HEK293 (cell line): ENCODE results near the gene TKT.

Source experiments
- CTCF ChIA-PET: fragments of 350-600 bp; formaldehyde crosslinking; extraction: SDS; loops from one replicate; lab custom pipeline; 2021; ENCODE audit warnings: antibody characterized with exemption; lab: Yijun Ruan, JAX
- POLR2A ChIA-PET: fragments of 300-600 bp; formaldehyde crosslinking; extraction: SDS; loops from one replicate; lab custom pipeline; 2020; ENCODE audit warnings: antibody characterized with exemption, inconsistent platforms; lab: Yijun Ruan, JAX
- H3K27ac ChIP-seq: fragments of 200-500 bp; sonication (Bioruptor generic); 2 replicates; pipeline ENCODE4 v1.5.1; 2014; ENCODE audit warnings: low read depth, low read length, control low read depth, inconsistent platforms; ENCODE audit errors: extremely low read depth
- H3K36me3 ChIP-seq, 2 experiments: fragments of 200-500 bp in 1 of 2; sonication (Bioruptor generic) in 1 of 2; 1 replicate in 1 of 2; 2 replicates in 1 of 2; pipeline ENCODE4 v1.5.1; 2014 to 2017; ENCODE audit warnings: inconsistent platforms in 2 of 2, low read length in 2 of 2; ENCODE audit not compliant: control insufficient read depth in 2 of 2, insufficient read depth in 1 of 2
- H3K4me1 ChIP-seq: fragments of 200-500 bp; sonication (Bioruptor generic); 2 replicates; pipeline ENCODE4 v1.5.1; 2014; ENCODE audit warnings: mild to moderate bottlenecking, low read length, inconsistent platforms; ENCODE audit not compliant: control insufficient read depth, insufficient read depth
- H3K4me3 ChIP-seq: 2 replicates; pipeline ENCODE4 v1.5.1; 2011; ENCODE audit warnings: low read depth, mild to moderate bottlenecking, control low read depth, low read length, moderate library complexity
- H3K9me3 ChIP-seq: fragments of 200-500 bp; sonication (Bioruptor generic); 2 replicates; pipeline ENCODE4 v1.5.1; 2014; ENCODE audit warnings: low read depth, low read length, inconsistent platforms; ENCODE audit not compliant: control insufficient read depth, insufficient read depth
- ATF2 ChIP-seq: fragments of 450-650 bp; formaldehyde crosslinking; IDR thresholded peaks from 2 replicates; pipeline ENCODE4 v1.5.1; 2016; ENCODE audit warnings: missing biosample characterization, missing genetic modification characterization, low read depth
- BCL11A ChIP-seq: fragments of 450-650 bp; formaldehyde crosslinking; IDR thresholded peaks from 2 replicates; pipeline ENCODE4 v1.5.1; 2016; ENCODE audit warnings: low read depth, missing biosample characterization, missing genetic modification characterization
- BCL11B ChIP-seq: fragments of 450-650 bp; formaldehyde crosslinking; IDR thresholded peaks from 2 replicates; pipeline ENCODE4 v1.5.1; 2016; ENCODE audit warnings: low read depth, missing biosample characterization, missing genetic modification characterization
- CTCF ChIP-seq: fragments of 450-650 bp; formaldehyde crosslinking; IDR thresholded peaks from 2 replicates; pipeline ENCODE4 v1.5.1; 2016; ENCODE audit warnings: missing biosample characterization, missing genetic modification characterization
- EGR2 ChIP-seq: fragments of 450-650 bp; formaldehyde crosslinking; IDR thresholded peaks from 2 replicates; pipeline ENCODE4 v1.5.1; 2016; ENCODE audit warnings: low read depth, missing biosample characterization, missing genetic modification characterization
- MEIS1 ChIP-seq: sonication (generic); formaldehyde crosslinking; IDR thresholded peaks from 2 replicates; pipeline ENCODE4 v1.8.1; 2022; ENCODE audit warnings: missing genetic modification reagents, mild to moderate bottlenecking, borderline replicate concordance
- SCRT2 ChIP-seq: fragments of 450-650 bp; formaldehyde crosslinking; IDR thresholded peaks from 2 replicates; pipeline ENCODE4 v1.5.1; 2016; ENCODE audit warnings: missing biosample characterization, missing genetic modification characterization
- TRIM28 ChIP-seq: IDR thresholded peaks from 2 replicates; pipeline ENCODE4 v1.6.1; 2011; ENCODE audit warnings: low read length, control low read depth, borderline replicate concordance
- YY1 ChIP-seq: fragments of 450-650 bp; formaldehyde crosslinking; IDR thresholded peaks from 2 replicates; pipeline ENCODE4 v1.5.1; 2018; ENCODE audit warnings: missing biosample characterization, missing genetic modification characterization
- ZBTB21 ChIP-seq: fragments of 450-650 bp; formaldehyde crosslinking; IDR thresholded peaks from 2 replicates; pipeline ENCODE4 v1.5.1; 2017; ENCODE audit warnings: missing biosample characterization, missing genetic modification characterization
- ZNF155 ChIP-seq: fragments of 450-650 bp; formaldehyde crosslinking; IDR thresholded peaks from 2 replicates; pipeline ENCODE4 v1.5.1; 2016; ENCODE audit warnings: missing biosample characterization, missing genetic modification characterization
- ZNF19 ChIP-seq: fragments of 450-650 bp; formaldehyde crosslinking; IDR thresholded peaks from 2 replicates; pipeline ENCODE4; 2016; ENCODE audit warnings: missing biosample characterization, missing genetic modification characterization, low read depth
- ZNF2 ChIP-seq: fragments of 450-650 bp; formaldehyde crosslinking; IDR thresholded peaks from 2 replicates; pipeline ENCODE4 v1.5.1; 2016; ENCODE audit warnings: missing biosample characterization, missing genetic modification characterization
- ZNF248 ChIP-seq: fragments of 450-650 bp; formaldehyde crosslinking; IDR thresholded peaks from 2 replicates; pipeline ENCODE4 v1.5.1; 2017; ENCODE audit warnings: missing biosample characterization, missing genetic modification characterization
- ZNF324 ChIP-seq: fragments of 450-650 bp; formaldehyde crosslinking; IDR thresholded peaks from 2 replicates; pipeline ENCODE4 v1.5.1; 2016; ENCODE audit warnings: missing biosample characterization, missing genetic modification characterization
- ZNF433 ChIP-seq: fragments of 450-650 bp; formaldehyde crosslinking; IDR thresholded peaks from 2 replicates; pipeline ENCODE4 v1.5.1; 2016; ENCODE audit warnings: missing biosample characterization, missing genetic modification characterization, low read depth
- ZNF48 ChIP-seq: fragments of 450-650 bp; formaldehyde crosslinking; IDR thresholded peaks from 2 replicates; pipeline ENCODE4 v1.5.1; 2016; ENCODE audit warnings: missing biosample characterization, missing genetic modification characterization
- ZNF561 ChIP-seq: fragments of 450-650 bp; IDR thresholded peaks from 2 replicates; pipeline ENCODE4 v1.5.1; 2018; ENCODE audit warnings: missing biosample characterization, missing genetic modification characterization, borderline replicate concordance
- ZNF658 ChIP-seq: fragments of 450-650 bp; formaldehyde crosslinking; IDR thresholded peaks from 2 replicates; pipeline ENCODE4; 2016; ENCODE audit warnings: missing biosample characterization, missing genetic modification characterization
- ZNF677 ChIP-seq: fragments of 450-650 bp; IDR thresholded peaks from 2 replicates; pipeline ENCODE4 v1.5.0; 2018; ENCODE audit warnings: missing biosample characterization, mild to moderate bottlenecking, missing genetic modification characterization, moderate library complexity
- ZNF701 ChIP-seq: fragments of 450-650 bp; formaldehyde crosslinking; IDR thresholded peaks from 2 replicates; pipeline ENCODE4 v1.5.1; 2016; ENCODE audit warnings: missing biosample characterization, missing genetic modification characterization
- TF ChIP-seq, protein P1 (sequence below): fragments of 450-650 bp; formaldehyde crosslinking; IDR thresholded peaks from 2 replicates; pipeline ENCODE4 v1.5.1; 2016; ENCODE audit warnings: missing biosample characterization, missing genetic modification characterization
- TF ChIP-seq, protein P2 (sequence below): fragments of 450-650 bp; formaldehyde crosslinking; IDR thresholded peaks from 2 replicates; pipeline ENCODE4 v1.5.1; 2016; ENCODE audit warnings: missing biosample characterization, missing genetic modification characterization

The TKT gene

DNA sequence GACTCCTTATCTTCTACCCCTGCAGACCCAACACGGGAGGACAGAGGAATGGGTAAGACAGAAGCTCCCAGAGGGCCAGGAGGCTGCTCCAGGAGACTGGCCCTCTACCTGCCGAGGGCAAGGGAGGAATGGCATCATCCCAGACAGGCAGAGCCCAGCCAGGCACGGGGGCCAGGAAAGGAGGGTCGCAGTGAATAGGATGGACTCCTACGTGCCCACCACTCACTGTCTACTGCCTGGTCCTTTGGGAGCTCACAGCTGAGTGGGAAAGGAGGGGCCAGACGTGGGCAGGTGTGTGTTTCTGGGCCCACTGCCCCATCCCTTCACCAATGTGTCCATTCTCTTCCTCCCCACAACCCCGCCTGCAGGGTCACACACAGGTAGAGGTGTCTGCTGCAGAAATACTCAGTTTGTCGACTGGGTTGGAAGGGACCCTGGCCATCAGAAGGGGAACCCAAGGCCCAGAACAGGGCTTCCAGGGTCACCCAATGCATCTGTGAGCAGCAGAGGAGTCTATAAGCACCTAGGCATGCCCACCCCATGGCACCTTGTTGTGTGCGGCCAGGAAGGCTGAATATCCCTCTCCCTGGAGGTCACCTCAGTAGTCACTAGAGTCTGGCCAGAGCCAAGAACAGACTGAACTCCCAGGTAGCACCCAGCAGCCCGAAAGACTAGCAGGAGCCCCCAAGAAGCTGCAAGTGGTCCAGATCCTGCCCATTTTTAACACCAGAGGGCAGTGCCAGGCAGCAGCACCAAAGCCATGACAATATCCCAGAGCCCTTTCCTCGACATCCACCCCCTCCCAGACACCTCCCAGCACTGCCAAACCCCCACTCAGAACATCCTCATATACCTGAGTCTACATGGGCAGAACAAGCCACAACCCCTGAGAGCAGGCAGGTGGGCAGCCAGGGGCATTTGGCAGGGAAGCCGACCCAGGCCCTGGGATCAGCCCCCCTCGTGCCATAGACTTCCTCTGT is 24.0 kb downstream of the TKT start:
- TF ChIP-seq ZNF248 (no peak), ZNF324 (tag by site-specific recombination) (no peak), ZNF677 (tag by site-specific recombination) (no peak), ZNF658 (no peak), ZNF701 (tag by site-specific recombination) (no peak), YY1 (tag by site-specific recombination) (no peak), ZNF19 (tag by site-specific recombination) (no peak)
- TF ChIP-seq, all 188 proteins: peak for 0
- POLR2A ChIA-PET: no interaction called here
- H3K4me1 ChIP-seq: no peaks in the 10 kb centered on the region
- CTCF ChIA-PET: interaction anchor here (0.5 to 1.8 kb wide), 3 partner anchors 11 to 276 kb away, joined by 3 to 6 read pairs (median 3); no protein-coding TSS in a partner anchor
- H3K4me3 ChIP-seq: no peak overlapping the region
- no peak overlapping the region for H3K27ac ChIP-seq
- H3K36me3 ChIP-seq: peaks cover 0 to 98% of the 10 kb centered on the region in 2 experiments; a peak in 2 of 3 replicates
- no peaks in the 10 kb centered on the region for H3K9me3 ChIP-seq

GRCh38 chr3:53230789-53231188 is 25.0 kb downstream of the TKT start:
- TF ChIP-seq ZNF561 (tag by site-specific recombination) (no peak), SCRT2 (tag by site-specific recombination) (no peak), ZBTB21 (tag by site-specific recombination) (no peak), ZNF2 (no peak), ZNF433 (tag by site-specific recombination) (no peak), BCL11A (no peak), ZNF155 (tag by site-specific recombination) (no peak), TRIM28 (no peak), EGR2 (no peak), ZNF48 (tag by site-specific recombination) (no peak), CTCF (tag by site-specific recombination) (no peak), BCL11B (tag by site-specific recombination) (no peak), MEIS1 (no peak), ATF2 (no peak)
- TF ChIP-seq, protein P1, sequence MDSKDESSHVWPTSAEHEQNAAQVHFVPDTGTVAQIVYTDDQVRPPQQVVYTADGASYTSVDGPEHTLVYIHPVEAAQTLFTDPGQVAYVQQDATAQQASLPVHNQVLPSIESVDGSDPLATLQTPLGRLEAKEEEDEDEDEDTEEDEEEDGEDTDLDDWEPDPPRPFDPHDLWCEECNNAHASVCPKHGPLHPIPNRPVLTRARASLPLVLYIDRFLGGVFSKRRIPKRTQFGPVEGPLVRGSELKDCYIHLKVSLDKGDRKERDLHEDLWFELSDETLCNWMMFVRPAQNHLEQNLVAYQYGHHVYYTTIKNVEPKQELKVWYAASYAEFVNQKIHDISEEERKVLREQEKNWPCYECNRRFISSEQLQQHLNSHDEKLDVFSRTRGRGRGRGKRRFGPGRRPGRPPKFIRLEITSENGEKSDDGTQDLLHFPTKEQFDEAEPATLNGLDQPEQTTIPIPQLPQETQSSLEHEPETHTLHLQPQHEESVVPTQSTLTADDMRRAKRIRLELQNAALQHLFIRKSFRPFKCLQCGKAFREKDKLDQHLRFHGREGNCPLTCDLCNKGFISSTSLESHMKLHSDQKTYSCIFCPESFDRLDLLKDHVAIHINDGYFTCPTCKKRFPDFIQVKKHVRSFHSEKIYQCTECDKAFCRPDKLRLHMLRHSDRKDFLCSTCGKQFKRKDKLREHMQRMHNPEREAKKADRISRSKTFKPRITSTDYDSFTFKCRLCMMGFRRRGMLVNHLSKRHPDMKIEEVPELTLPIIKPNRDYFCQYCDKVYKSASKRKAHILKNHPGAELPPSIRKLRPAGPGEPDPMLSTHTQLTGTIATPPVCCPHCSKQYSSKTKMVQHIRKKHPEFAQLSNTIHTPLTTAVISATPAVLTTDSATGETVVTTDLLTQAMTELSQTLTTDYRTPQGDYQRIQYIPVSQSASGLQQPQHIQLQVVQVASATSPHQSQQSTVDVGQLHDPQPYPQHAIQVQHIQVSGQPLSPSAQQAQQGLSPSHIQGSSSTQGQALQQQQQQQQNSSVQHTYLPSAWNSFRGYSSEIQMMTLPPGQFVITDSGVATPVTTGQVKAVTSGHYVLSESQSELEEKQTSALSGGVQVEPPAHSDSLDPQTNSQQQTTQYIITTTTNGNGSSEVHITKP (tag by site-specific recombination): no peak
- TF ChIP-seq, protein P2, sequence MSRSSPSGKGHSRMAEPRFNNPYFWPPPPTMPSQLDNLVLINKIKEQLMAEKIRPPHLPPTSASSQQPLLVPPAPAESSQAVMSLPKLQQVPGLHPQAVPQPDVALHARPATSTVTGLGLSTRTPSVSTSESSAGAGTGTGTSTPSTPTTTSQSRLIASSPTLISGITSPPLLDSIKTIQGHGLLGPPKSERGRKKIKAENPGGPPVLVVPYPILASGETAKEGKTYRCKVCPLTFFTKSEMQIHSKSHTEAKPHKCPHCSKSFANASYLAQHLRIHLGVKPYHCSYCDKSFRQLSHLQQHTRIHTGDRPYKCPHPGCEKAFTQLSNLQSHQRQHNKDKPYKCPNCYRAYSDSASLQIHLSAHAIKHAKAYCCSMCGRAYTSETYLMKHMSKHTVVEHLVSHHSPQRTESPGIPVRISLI: no peak
- H3K27ac ChIP-seq: no peak overlapping the region
- H3K4me3 ChIP-seq: no peak overlapping the region
- CTCF ChIA-PET: interaction anchor here (1.7 kb wide), 1 partner anchor 11 kb away, joined by 3 read pairs; no protein-coding TSS in a partner anchor
- POLR2A ChIA-PET: no interaction called here
- H3K4me1 ChIP-seq: no peaks in the 10 kb centered on the region
- H3K36me3 ChIP-seq: peaks cover 0 to 98% of the 10 kb centered on the region in 2 experiments; a peak in 2 of 3 replicates
- H3K9me3 ChIP-seq: no peaks in the 10 kb centered on the region
